Right lobe of liver (tissue), 6 donors: ENCODE results near the gene S1PR5. TPM values are rescaled to one million over a fixed set of nuclear protein-coding genes. Genes with fewer than 3 reads are reported as not detected.

ENCODE experiments used
- ATAC-seq, 4 donors: fragments of 200-7000 bp; cut with Tn5 transposase; one replicate each; pipeline ENCODE4 v1.9.1; 2020; ENCODE audit warnings: mild to moderate bottlenecking in 4 of 4, moderate library complexity in 4 of 4
- DNase-seq, 3 donors: peaks; one replicate each; pipeline ENCODE4 v3.0.0-alpha.2; 2020
- H3K27ac ChIP-seq, 3 donors: fragments of 200-600 bp; one replicate each; pipeline ENCODE4 v1.8.0; 2022
- H3K27me3 ChIP-seq, 2 donors: fragments of 200-600 bp; one replicate each; pipeline ENCODE4 v1.8.0; 2022
- H3K36me3 ChIP-seq, 4 donors: fragments of 200-600 bp; sonication (generic) in 1 of 4; one replicate each; pipeline versions ENCODE4 v1.5.1 to v1.8.0; 2017 to 2022; ENCODE audit warnings: control low read depth in 1 of 4
- H3K4me1 ChIP-seq, 4 donors: fragments of 200-600 bp; sonication (generic) in 1 of 4; one replicate each; pipeline versions ENCODE4 v1.5.1 to v1.8.0; 2017 to 2022; ENCODE audit warnings: control low read depth in 1 of 4
- H3K4me3 ChIP-seq, 3 donors: fragments of 200-600 bp; one replicate each; pipeline ENCODE4 v1.8.0; 2022
- H3K9me3 ChIP-seq, 4 donors: fragments of 200-600 bp; sonication (generic) in 1 of 4; one replicate each; pipeline versions ENCODE4 v1.5.1 to v1.8.0; 2017 to 2022; ENCODE audit warnings: control low read depth in 1 of 4
- POLR2A ChIP-seq: fragments of 450-650 bp; IDR thresholded peaks from one replicate; pipeline ENCODE4 v1.6.1; 2017; ENCODE audit warnings: antibody characterized with exemption, mild to moderate bottlenecking
- WGBS: methylation state at CpG from one replicate; pipeline ENCODE4 v1.1.6; 2018; ENCODE audit warnings: low coverage, low lambda C conversion rate; ENCODE audit not compliant: insufficient coverage; ENCODE audit errors: missing lambda C conversion rate; 5-methylcytosine and 5-hydroxymethylcytosine counted together
- intact Hi-C, 2 donors: fragments of 100-400 bp; cut with DNase I; formaldehyde crosslinking; loops; one replicate each; pipeline versions ENCODE4 v1.11.2 to v1.14.1; 2022
- total RNA-seq, 6 experiments: library from RNA; depleted of rRNA in 2 of 6; stranded (reverse); fragments of >200 nt in 2 of 6; fragmentation: NEBNext Ultra II Directional in 3 of 6; extraction: Animal tissue kit (Norgen Biotek cat#: 25700) in 3 of 6; gene quantifications; one replicate each; pipeline versions ENCODE4 v1.1.0 to v1.2.4, GENCODE V29; 2016 to 2023
- TF ChIP-seq, protein P1 (sequence below), 4 donors: fragments of 200-600 bp in 3 of 4; fragments of 450-650 bp in 1 of 4; IDR thresholded peaks; one replicate each; pipeline versions ENCODE4 v1.5.1 to v1.8.0; 2016 to 2022; ENCODE audit warnings: antibody characterized with exemption in 4 of 4, mild to moderate bottlenecking in 2 of 4
- donor health status: DM: no; HTN: yes; CAD: no.
- donor health status: DM: no; HTN: no; CAD: no.
- donor health status: DM: no; HTN: no; CAD: no.
- donor health status: DM: no; HTN: yes; CAD: no.
- donor health status: DM: no; HTN: yes; CAD: no.

S1PR5 gene
- total RNA-seq, 6 experiments from 2014 or later: 0.20 to 0.43 (median 0.35) TPM; not detected in 1

DNA sequence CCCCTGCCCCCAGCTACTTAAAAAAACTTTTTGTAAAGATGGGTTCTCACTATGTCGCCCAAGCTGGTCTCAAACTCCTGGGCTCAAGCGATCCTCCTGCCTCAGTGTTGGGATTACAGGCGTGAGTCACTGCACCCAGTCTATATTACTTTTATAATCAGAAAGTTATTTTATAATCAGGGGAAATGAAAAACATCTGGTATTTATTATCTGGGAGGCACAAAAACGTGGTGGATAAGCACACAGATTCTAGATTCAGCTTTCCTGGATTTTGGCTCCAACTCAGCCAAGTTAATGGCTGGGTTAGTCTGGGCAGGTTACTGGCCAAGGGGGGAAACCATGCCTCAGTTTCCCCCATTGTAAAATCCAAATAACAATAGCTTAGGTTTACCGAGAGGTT is 38.8 kb downstream of the S1PR5 start:
- Histone ChIP-seq H3K4me3 (peak overlapping the region in 1 of 3 donors; percentile 32), H3K9me3 (no peaks in the 10 kb centered on the region), H3K27ac (no peak overlapping the region), H3K4me1 (peaks cover 0 to 7% (median 0%) of the 10 kb centered on the region in 4 donors), H3K36me3 (no peaks in the 10 kb centered on the region), H3K27me3 (no peaks in the 10 kb centered on the region)
- intact Hi-C loops: no loop called here
- no peak for TF ChIP-seq POLR2A
- TF ChIP-seq, protein P1, sequence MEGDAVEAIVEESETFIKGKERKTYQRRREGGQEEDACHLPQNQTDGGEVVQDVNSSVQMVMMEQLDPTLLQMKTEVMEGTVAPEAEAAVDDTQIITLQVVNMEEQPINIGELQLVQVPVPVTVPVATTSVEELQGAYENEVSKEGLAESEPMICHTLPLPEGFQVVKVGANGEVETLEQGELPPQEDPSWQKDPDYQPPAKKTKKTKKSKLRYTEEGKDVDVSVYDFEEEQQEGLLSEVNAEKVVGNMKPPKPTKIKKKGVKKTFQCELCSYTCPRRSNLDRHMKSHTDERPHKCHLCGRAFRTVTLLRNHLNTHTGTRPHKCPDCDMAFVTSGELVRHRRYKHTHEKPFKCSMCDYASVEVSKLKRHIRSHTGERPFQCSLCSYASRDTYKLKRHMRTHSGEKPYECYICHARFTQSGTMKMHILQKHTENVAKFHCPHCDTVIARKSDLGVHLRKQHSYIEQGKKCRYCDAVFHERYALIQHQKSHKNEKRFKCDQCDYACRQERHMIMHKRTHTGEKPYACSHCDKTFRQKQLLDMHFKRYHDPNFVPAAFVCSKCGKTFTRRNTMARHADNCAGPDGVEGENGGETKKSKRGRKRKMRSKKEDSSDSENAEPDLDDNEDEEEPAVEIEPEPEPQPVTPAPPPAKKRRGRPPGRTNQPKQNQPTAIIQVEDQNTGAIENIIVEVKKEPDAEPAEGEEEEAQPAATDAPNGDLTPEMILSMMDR (IDR thresholded peaks at IDR 0.05): no peak
- ATAC-seq (no peak), DNase-seq (no peak)
- 33% methylated on average over 5 of the region's 5 CpGs for WGBS

GRCh38 chr19:10474962-10475451 is 42.2 kb downstream of the S1PR5 start:
- DNase-seq (no peak), ATAC-seq (no peak)
- Histone ChIP-seq H3K4me1 (peaks cover 0 to 7% (median 0%) of the 10 kb centered on the region in 4 donors), H3K27me3 (no peaks in the 10 kb centered on the region), H3K9me3 (no peaks in the 10 kb centered on the region), H3K27ac (no peak overlapping the region), H3K4me3 (no peak overlapping the region), H3K36me3 (no peaks in the 10 kb centered on the region)
- intact Hi-C loops: no loop called here
- WGBS: 60% methylated on average over 6 of the region's 6 CpGs
- TF ChIP-seq, protein P1 (IDR thresholded peaks at IDR 0.05): no peak
- TF ChIP-seq POLR2A: no peak

- ATAC-seq (no peak), DNase-seq (no peak)
- intact Hi-C loops: no loop called here
- Histone ChIP-seq H3K27me3 (no peaks in the 10 kb centered on the region), H3K36me3 (no peaks in the 10 kb centered on the region), H3K4me3 (no peak overlapping the region), H3K4me1 (no peaks in the 10 kb centered on the region), H3K27ac (no peak overlapping the region), H3K9me3 (no peaks in the 10 kb centered on the region)
- WGBS: 52% methylated on average over 5 of the region's 5 CpGs
- TF ChIP-seq POLR2A: no peak
- TF ChIP-seq, protein P1 (IDR thresholded peaks at IDR 0.05): no peak
Observed at GRCh38 chr19:10473192-10473591, 44.1 kb downstream of the S1PR5 start.

DNA sequence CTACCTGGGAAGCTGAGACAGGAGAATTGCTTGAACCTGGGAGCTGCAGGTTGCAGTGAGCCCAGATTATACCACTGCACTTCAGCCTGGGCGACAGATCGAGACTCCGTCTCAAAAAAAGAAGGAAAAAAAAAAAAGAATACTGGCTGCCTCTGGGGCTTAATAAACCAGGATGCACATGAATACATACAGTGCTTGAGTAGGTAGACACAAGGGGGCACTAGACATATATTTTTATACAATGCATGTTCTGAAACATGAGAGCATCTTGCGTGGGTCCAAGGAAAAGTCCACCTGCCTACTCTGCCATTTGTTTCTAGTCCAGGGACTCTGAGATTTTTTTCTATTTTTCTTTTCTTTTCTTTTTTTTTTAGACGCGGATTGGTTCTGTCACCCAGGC is 45.3 kb downstream of the S1PR5 start:
- ATAC-seq: peak in 3 of 4 donors; percentile 36 to 52 (median 48)
- Histone ChIP-seq H3K27me3 (no peaks in the 10 kb centered on the region), H3K4me3 (no peak overlapping the region), H3K36me3 (no peaks in the 10 kb centered on the region), H3K27ac (no peak overlapping the region), H3K4me1 (no peaks in the 10 kb centered on the region), H3K9me3 (no peaks in the 10 kb centered on the region)
- DNase-seq: no peak
- WGBS: 15% methylated on average over 5 of the region's 6 CpGs
- TF ChIP-seq POLR2A: no peak
- TF ChIP-seq, protein P1 (IDR thresholded peaks at IDR 0.05): peak in 3 of 4 donors; percentile 34 to 46 (median 36)
- intact Hi-C loops: no loop called here

- ATAC-seq (no peak), DNase-seq (no peak)
- TF ChIP-seq, protein P1 (IDR thresholded peaks at IDR 0.05): no peak
- no peak for TF ChIP-seq POLR2A
- no peaks in the 10 kb centered on the region for H3K36me3 ChIP-seq
- no peaks in the 10 kb centered on the region for H3K9me3 ChIP-seq
- intact Hi-C loops: no loop called here
- H3K27me3 ChIP-seq: no peaks in the 10 kb centered on the region
- H3K4me1 ChIP-seq: no peaks in the 10 kb centered on the region
- 88% methylated on average over 6 of the region's 12 CpGs for whole genome bisulfite sequencing
- H3K4me3 ChIP-seq: no peak overlapping the region
- H3K27ac ChIP-seq: no peak overlapping the region
Observed at GRCh38 chr19:10468133-10468532, 49.1 kb downstream of the S1PR5 start.
